Measurements from ENCODE around the gene PTPN2.
"Not testable (repeated sequence)": the region's sequence is repeated elsewhere in the genome, so short reads cannot be mapped to it uniquely, and the experiment has no call there.

PTPN2 gene

DNA sequence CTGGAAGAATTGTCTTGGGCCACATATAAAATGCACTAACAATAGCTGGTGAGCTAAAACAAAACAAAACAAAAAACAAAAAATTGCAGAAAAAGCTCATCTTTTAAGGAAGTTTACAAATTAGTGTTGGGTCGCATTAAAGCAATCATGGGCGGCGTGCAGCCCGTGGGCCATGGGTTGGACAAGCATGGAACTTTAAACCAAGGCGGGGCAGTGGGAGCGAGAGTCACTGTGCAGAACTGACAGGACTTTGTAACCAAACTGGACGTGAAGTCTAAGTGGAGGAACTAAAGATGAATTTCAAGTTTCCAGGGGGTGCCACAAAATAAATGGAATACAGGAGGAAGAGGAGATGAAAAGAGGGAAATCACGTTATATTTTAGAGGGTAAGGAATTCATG lies 100.5 kb downstream of the PTPN2 start:
- TF ChIP-seq, protein P1, sequence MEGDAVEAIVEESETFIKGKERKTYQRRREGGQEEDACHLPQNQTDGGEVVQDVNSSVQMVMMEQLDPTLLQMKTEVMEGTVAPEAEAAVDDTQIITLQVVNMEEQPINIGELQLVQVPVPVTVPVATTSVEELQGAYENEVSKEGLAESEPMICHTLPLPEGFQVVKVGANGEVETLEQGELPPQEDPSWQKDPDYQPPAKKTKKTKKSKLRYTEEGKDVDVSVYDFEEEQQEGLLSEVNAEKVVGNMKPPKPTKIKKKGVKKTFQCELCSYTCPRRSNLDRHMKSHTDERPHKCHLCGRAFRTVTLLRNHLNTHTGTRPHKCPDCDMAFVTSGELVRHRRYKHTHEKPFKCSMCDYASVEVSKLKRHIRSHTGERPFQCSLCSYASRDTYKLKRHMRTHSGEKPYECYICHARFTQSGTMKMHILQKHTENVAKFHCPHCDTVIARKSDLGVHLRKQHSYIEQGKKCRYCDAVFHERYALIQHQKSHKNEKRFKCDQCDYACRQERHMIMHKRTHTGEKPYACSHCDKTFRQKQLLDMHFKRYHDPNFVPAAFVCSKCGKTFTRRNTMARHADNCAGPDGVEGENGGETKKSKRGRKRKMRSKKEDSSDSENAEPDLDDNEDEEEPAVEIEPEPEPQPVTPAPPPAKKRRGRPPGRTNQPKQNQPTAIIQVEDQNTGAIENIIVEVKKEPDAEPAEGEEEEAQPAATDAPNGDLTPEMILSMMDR (IDR thresholded peaks at IDR 0.05; ENCODE audit: low read depth, low read length, missing control alignments): no peak
- in situ Hi-C loops (cut with HindIII; ENCODE audit: low sequenced_read_pairs): no loop called here
- H3K4me3 ChIP-seq (ENCODE audit: low read depth, low read length): no peak overlapping the region
- DNase-seq (ENCODE audit: low read depth): no peak

DNA sequence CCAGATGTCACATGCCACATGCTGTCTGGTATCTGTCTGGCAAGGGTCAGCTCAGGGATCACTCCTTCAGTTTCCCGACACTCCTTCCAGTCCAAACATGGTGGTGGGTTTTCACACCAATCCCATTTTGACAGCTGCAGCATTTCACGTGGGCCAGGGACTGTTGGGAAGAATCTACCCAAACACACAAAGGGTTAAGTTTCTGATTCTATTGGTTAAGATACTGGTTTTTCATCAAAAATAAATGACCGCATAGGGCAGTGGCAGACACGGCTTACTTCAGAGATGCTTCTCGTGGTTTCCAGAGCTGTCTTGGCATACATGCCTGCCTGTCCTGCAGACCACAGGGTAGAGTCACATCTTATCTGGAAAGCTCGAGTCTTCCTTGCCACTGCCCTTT lies 101.5 kb downstream of the PTPN2 start:
- TF ChIP-seq, protein P1 (IDR thresholded peaks at IDR 0.05; ENCODE audit: low read depth, low read length, missing control alignments): no peak
- DNase-seq (ENCODE audit: low read depth): no peak
- in situ Hi-C loops (cut with HindIII; ENCODE audit: low sequenced_read_pairs): no loop called here
- H3K4me3 ChIP-seq (ENCODE audit: low read depth, low read length): no peak overlapping the region

DNA sequence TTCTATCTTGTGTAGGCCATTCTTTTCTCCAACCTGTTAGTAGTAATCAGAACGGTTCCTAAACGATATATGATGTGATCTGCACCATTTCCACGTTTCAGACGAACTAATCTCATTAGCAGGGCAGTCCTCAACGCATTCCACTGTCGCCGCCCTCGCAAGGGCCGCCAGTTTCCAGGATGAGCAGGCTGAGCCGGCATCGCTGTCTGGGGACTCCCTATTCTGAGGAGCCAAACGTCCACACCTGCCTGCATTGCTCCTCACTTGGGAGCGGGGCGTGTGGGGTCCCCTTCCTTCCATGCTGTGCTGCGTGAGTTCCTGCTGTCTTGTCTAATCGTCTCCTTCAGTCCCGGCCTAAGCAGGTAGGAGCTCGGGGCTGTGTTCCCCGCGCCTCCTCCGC lies 104.6 kb downstream of the PTPN2 start:
- TF ChIP-seq, protein P1 (IDR thresholded peaks at IDR 0.05; ENCODE audit: low read depth, low read length, missing control alignments): no peak
- in situ Hi-C loops (cut with HindIII; ENCODE audit: low sequenced_read_pairs): no loop called here
- DNase-seq (ENCODE audit: low read depth): no peak
- no peak overlapping the region for H3K4me3 ChIP-seq (ENCODE audit: low read depth, low read length)

DNA sequence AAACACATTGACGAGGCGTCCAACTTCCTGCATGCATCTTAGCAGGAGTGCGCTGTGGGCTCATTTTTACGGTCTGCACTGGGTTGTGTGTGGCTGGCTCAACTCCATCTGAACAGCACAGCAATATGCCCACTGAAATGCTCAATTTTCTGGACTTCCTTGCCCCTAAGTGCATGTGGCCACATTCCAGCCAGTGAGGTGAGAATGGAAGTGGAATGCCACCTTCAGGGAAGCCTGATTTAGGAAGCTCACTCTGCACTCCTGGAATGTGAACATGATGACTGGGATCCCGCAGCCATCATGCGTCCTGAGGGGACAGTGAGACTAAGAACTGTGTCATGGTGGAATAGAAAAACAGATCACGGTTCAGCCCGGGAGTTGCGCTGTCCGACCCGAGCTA lies 105.0 kb downstream of the PTPN2 start:
- TF ChIP-seq, protein P1 (IDR thresholded peaks at IDR 0.05; ENCODE audit: low read depth, low read length, missing control alignments): no peak
- no peak for DNase-seq (ENCODE audit: low read depth)
- in situ Hi-C loops (cut with HindIII; ENCODE audit: low sequenced_read_pairs): no loop called here
- no peak overlapping the region for H3K4me3 ChIP-seq (ENCODE audit: low read depth, low read length)

DNA sequence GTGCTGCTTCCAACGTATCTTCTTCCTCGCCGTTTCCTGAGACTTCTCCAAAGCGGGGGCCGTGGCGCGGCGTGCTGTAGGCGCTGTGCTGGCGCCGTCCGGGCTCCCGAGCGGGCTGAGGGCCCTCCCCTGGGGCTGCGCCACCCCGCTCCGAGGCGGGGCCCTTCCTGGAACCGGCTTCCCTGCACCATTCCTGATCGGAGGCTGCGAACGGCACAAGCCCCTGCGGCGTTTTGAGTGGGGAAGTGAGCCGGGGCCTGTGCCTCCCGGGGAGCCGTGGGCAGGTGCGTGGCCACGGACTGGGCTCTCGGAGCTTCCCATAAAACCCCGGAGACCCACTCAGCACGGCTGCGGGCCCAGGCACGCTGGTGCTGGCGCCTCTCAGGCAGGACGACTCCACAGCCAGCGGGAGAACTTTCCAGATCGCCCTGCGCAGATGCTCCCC lies 106.5 kb downstream of the PTPN2 start:
- DNase-seq (ENCODE audit: low read depth): no peak
- TF ChIP-seq, protein P1 (IDR thresholded peaks at IDR 0.05; ENCODE audit: low read depth, low read length, missing control alignments): no peak
- in situ Hi-C loops (cut with HindIII; ENCODE audit: low sequenced_read_pairs): no loop called here
- no peak overlapping the region for H3K4me3 ChIP-seq (ENCODE audit: low read depth, low read length)

DNA sequence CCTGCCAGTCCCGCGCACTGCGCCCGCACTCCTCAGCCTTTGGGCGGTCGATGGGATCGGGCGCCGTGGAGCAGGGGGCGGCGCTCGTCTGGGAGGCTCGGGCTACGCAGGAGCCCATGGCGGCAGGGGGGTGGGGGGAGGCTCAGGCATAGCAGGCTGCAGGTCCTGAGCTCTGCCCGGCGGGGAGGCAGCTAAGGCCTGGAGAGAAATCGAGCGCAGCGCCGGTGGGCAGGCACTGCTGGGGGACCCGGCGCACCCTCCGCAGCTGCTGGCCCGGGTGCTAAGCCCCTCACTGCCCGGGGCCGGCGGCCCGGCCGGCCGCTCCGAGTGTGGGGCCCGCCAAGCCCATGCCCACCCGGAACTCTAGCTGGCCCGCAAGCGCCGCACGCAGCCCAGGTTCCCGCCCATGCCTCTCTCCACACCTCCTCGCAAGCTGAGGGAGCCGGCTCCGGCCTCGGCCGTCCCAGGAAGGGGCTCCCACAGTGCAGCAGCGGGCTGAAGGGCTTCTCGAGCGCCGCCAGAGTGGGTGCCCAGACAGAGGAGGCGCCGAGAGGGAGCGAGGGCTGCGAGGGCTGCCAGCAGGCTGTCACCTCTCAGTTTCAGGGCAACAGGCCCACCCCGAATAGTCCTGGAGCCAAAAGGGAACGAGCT lies 107.1 kb downstream of the PTPN2 start:
- in situ Hi-C loops (cut with HindIII; ENCODE audit: low sequenced_read_pairs): no loop called here
- no peak for DNase-seq (ENCODE audit: low read depth)
- TF ChIP-seq, protein P1 (IDR thresholded peaks at IDR 0.05; ENCODE audit: low read depth, low read length, missing control alignments): no peak
- no peak overlapping the region for H3K4me3 ChIP-seq (ENCODE audit: low read depth, low read length)

DNA sequence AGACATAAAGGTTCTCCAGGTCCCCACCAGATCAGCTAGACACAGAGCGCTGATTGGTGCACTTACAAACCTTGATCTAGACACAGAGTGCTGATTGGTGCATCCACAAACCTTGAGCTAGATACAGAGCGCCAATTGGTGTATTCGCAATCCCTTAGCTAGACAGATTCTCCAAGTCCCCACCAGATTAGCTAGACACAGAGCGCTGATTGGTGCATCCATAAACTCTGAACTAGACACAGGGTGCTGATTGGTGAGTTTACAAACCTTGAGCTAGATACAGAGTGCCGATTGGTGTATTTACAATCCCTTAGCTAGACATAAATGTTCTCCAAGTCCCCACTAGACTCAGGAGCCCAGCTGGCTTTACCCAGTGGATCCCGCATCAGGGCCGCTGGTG lies 107.6 kb downstream of the PTPN2 start:
- DNase-seq (ENCODE audit: low read depth); H3K4me3 ChIP-seq (ENCODE audit: low read depth, low read length); in situ Hi-C loops (cut with HindIII; ENCODE audit: low sequenced_read_pairs): not testable (repeated sequence)
